Fibroblast of the aortic adventitia (primary cell): ENCODE results near the gene PLCG2. TPM values are rescaled to one million over a fixed set of nuclear protein-coding genes. Genes with fewer than 3 reads are reported as not detected.
"Not testable (repeated sequence)": the region's sequence is repeated elsewhere in the genome, so short reads cannot be mapped to it uniquely, and the experiment has no call there.

Experiments
- DNase-seq: peaks from one replicate; pipeline ENCODE4 v3.0.0-alpha.2; 2010; ENCODE audit warnings: low read depth
- H3K4me3 ChIP-seq: 2 replicates; pipeline ENCODE4 v1.5.1; 2011; ENCODE audit warnings: low read depth, mild to moderate bottlenecking, control low read depth, low read length, moderate library complexity
- total RNA-seq: library from RNA; depleted of rRNA; stranded (reverse); fragments of >200 nt; gene quantifications from 2 replicates; pipeline ENCODE4 v1.2.3, GENCODE V29; 2012; ENCODE audit warnings: low replicate concordance
- TF ChIP-seq, protein P1 (sequence below): IDR thresholded peaks from 2 replicates; pipeline ENCODE4 v1.5.1; 2011; ENCODE audit warnings: mild to moderate bottlenecking, low read length, control low read depth, inconsistent platforms; ENCODE audit not compliant: insufficient read depth

PLCG2 gene
- total RNA-seq, 1 donor: 0.09 TPM

DNA sequence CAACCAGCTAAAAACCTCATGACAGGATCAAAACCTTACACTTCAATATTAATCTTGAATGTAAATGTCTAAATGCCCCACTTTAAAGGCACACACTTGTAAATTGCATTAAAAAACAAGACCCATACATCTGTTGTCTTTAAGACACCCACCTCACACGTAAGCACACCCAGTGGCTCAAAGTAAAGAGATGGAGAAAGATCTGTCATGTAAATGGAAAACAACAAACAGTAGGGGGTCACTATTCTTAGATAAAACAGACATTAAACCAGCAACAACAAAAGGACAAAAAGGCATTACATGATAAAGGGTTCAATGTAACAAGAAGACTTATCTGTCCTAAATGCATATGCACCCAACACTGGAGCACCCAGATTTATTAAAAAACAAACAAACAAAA is 196.5 kb downstream of the PLCG2 start:
- TF ChIP-seq, protein P1, sequence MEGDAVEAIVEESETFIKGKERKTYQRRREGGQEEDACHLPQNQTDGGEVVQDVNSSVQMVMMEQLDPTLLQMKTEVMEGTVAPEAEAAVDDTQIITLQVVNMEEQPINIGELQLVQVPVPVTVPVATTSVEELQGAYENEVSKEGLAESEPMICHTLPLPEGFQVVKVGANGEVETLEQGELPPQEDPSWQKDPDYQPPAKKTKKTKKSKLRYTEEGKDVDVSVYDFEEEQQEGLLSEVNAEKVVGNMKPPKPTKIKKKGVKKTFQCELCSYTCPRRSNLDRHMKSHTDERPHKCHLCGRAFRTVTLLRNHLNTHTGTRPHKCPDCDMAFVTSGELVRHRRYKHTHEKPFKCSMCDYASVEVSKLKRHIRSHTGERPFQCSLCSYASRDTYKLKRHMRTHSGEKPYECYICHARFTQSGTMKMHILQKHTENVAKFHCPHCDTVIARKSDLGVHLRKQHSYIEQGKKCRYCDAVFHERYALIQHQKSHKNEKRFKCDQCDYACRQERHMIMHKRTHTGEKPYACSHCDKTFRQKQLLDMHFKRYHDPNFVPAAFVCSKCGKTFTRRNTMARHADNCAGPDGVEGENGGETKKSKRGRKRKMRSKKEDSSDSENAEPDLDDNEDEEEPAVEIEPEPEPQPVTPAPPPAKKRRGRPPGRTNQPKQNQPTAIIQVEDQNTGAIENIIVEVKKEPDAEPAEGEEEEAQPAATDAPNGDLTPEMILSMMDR: no peak
- no peak overlapping the region for H3K4me3 ChIP-seq
- DNase-seq: no peak

GRCh38 chr16:81977335-81977942 is 198.3 kb downstream of the PLCG2 start:
- DNase-seq, H3K4me3 ChIP-seq: not testable (repeated sequence)

DNA sequence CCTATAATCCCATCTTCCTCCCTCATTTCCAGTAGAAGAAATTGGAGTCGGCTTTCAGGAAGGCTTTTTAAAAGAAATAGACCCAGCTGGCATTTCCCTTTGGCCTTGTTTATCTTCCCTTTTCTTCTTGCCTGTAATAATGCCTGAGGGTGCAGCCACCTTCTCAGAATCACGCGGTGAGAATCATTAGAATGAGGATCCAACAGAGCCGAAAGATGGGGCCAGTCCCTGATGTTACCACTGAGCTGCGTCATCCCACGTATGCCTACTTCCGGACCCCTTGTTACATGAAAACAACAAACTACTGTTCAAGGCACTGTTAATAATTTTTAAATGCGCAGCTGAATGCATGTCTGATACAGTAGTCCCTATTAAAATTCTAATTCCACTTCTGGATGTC is 208.0 kb downstream of the PLCG2 start:
- DNase-seq: no peak
- no peak overlapping the region for H3K4me3 ChIP-seq
- TF ChIP-seq, protein P1: no peak

DNA sequence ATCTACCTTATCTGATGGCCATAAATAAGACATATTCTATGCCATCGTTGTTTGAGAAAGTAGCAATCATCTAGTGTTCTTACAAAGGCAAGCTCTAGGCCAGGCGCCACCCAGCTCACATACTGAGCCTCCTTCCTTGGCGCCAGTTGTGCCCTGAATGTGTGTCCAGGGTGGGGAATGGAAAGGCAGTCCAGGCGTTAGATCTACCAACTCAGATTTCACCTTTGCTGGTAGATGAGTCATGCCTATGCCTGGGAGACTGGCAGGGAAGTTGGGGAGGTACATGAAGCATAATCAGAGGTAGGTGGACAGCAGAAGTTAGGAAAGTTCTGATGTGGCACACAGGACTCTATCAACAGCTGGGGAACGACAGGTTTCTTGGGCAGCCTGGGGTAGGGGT is 208.6 kb downstream of the PLCG2 start:
- H3K4me3 ChIP-seq: no peak overlapping the region
- no peak for DNase-seq
- TF ChIP-seq, protein P1: no peak

GRCh38 chr16:81992859-81993258 is 213.8 kb downstream of the PLCG2 start:
- TF ChIP-seq, protein P1: no peak
- no peak overlapping the region for H3K4me3 ChIP-seq
- no peak for DNase-seq

DNA sequence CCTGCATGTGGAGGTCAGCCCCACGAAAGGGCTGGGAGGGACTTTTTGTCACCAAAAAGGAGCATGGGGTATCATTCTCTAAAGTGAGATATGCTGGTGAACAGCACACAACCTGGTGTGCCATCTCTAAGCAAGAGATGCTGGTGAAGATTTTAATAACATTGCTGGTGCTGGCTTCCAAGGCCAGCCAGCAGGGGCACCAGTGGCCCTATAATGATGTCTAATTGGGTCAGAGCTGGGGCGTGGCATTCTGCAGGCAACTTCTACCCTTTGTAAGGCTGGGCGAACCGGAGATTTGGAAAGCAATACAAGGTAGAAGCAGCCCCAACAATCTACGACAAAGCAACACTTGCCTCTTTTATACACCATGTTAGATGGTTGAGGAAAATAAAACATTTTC is 215.4 kb downstream of the PLCG2 start:
- DNase-seq: no peak
- TF ChIP-seq, protein P1: no peak
- H3K4me3 ChIP-seq: no peak overlapping the region

GRCh38 chr16:81995651-81996050 is 216.6 kb downstream of the PLCG2 start:
- no peak overlapping the region for H3K4me3 ChIP-seq
- TF ChIP-seq, protein P1: no peak
- no peak for DNase-seq
